Measurements from ENCODE around the gene SPATA45.

DNA sequence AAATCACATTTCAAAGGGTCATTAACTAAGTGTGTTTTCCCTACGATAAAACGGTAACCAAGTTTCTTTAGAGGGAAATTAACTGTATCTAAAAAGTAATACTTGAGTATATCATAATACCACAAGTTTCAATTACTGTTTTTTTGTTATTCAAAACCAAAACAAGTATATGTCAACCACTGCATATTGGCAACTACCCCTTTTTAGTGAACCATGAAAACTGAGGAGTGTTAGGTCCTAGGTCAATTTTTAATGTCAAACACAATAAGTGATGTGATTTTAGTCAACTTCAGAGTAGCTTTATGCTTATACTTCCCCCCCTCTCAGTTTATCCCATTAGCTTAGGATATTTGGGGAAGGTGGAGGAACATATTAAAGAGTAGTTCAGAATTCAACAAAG lies 66.2 kb downstream of the SPATA45 start:
- no peak for TF ChIP-seq CTBP1 (IDR thresholded peaks at IDR 0.05; ENCODE audit: borderline replicate concordance)
- TF ChIP-seq SP1 (IDR thresholded peaks at IDR 0.05) = no peak
- no peak for TF ChIP-seq NFRKB (IDR thresholded peaks at IDR 0.05)
- TF ChIP-seq LEF1 (IDR thresholded peaks at IDR 0.05; ENCODE audit: borderline replicate concordance) = no peak
- no peak for TF ChIP-seq FOXK2 (IDR thresholded peaks at IDR 0.05)
- TF ChIP-seq SUZ12 (IDR thresholded peaks at IDR 0.05) = no peak
